Smooth muscle cell (in vitro differentiated cells): ENCODE results near the gene DMP1. TPM values are rescaled to one million over a fixed set of nuclear protein-coding genes. Genes with fewer than 3 reads are reported as not detected.

Source experiments
- DNase-seq: peaks from one replicate; lab custom pipeline; 2025; ENCODE audit not compliant: unreplicated experiment; lab: John Stamatoyannopoulos, UW
- H2AFZ ChIP-seq: fragments of 200-600 bp; sonication (generic); 2 replicates; pipeline ENCODE4 v1.6.0; 2016; ENCODE audit warnings: antibody characterized with exemption, low read depth, mild to moderate bottlenecking
- H3F3A ChIP-seq: fragments of 200-600 bp; sonication (generic); 2 replicates; pipeline ENCODE4 v1.6.0; 2017; ENCODE audit warnings: antibody characterized with exemption, low read depth
- H3K27ac ChIP-seq: fragments of 200-600 bp; sonication (generic); 2 replicates; pipeline ENCODE4 v1.5.1; 2016; ENCODE audit warnings: low read depth, mild to moderate bottlenecking
- H3K27me3 ChIP-seq: fragments of 200-600 bp; sonication (generic); 2 replicates; pipeline ENCODE4 v1.6.1; 2016; ENCODE audit warnings: low read depth, mild to moderate bottlenecking
- H3K36me3 ChIP-seq: fragments of 200-600 bp; sonication (generic); 2 replicates; pipeline ENCODE4 v1.5.1; 2016; ENCODE audit warnings: low read depth
- H3K4me1 ChIP-seq: fragments of 200-600 bp; sonication (generic); 2 replicates; pipeline ENCODE4 v1.5.1; 2016; ENCODE audit warnings: low read depth
- H3K4me2 ChIP-seq: fragments of 200-600 bp; sonication (generic); 2 replicates; pipeline ENCODE4 v1.6.0; 2016; ENCODE audit warnings: mild to moderate bottlenecking
- H3K4me3 ChIP-seq: fragments of 200-600 bp; sonication (generic); 2 replicates; pipeline ENCODE4 v1.5.1; 2016; ENCODE audit warnings: mild to moderate bottlenecking
- H3K79me2 ChIP-seq: fragments of 200-600 bp; sonication (generic); 2 replicates; pipeline ENCODE4 v1.6.0; 2016; ENCODE audit warnings: low read depth, mild to moderate bottlenecking
- H3K9ac ChIP-seq: fragments of 200-600 bp; sonication (generic); 2 replicates; pipeline ENCODE4 v1.6.0; 2016; ENCODE audit warnings: low read depth
- H3K9me3 ChIP-seq: fragments of 200-600 bp; sonication (generic); replicated peaks from 2 replicates; pipeline ENCODE4 v1.5.1; 2016; ENCODE audit warnings: low read depth
- H4K20me1 ChIP-seq: fragments of 200-600 bp; sonication (generic); 2 replicates; pipeline ENCODE4 v1.6.0; 2016; ENCODE audit warnings: low read depth
- CTCF ChIP-seq: fragments of 200-600 bp; sonication (generic); IDR thresholded peaks from 2 replicates; pipeline ENCODE4 v1.5.1; 2017; ENCODE audit warnings: borderline replicate concordance, mild to moderate bottlenecking, antibody characterized with exemption; ENCODE audit not compliant: insufficient read depth, poor library complexity, severe bottlenecking
- WGBS: methylation state at CpG from one replicate; pipeline ENCODE4 v1.1.7; 2016; ENCODE audit warnings: low lambda C conversion rate; 5-methylcytosine and 5-hydroxymethylcytosine counted together
- polyA plus RNA-seq: library from polyadenylated mRNA; unstranded; fragments of >200 nt; fragmentation: Nextera tagmentation; extraction: Ambion mirVana; gene quantifications from 2 replicates; pipeline ENCODE4 v1.2.1, GENCODE V29; 2016
- total RNA-seq: library from RNA; depleted of rRNA; stranded (reverse); fragments of >200 nt; gene quantifications from 2 replicates; pipeline ENCODE4 v1.2.3, GENCODE V29; 2014

The DMP1 gene
- total and polyA plus RNA-seq, 2 experiments from 2014 or later, result not detected

GRCh38 chr4:87697945-87698344, 47.9 kb downstream of the DMP1 start:
- Histone ChIP-seq H3K9ac (no peak overlapping the region), H3K27ac (no peak overlapping the region), H3K9me3 (no peaks in the 10 kb centered on the region), H3K4me2 (no peak overlapping the region), H3K4me3 (no peak overlapping the region), H3K4me1 (peaks cover 4% of the 10 kb centered on the region), H3K79me2 (no peaks in the 10 kb centered on the region), H2AFZ (no peak overlapping the region), H3K27me3 (no peaks in the 10 kb centered on the region), H3F3A (no peaks in the 10 kb centered on the region), H4K20me1 (no peaks in the 10 kb centered on the region), H3K36me3 (no peaks in the 10 kb centered on the region)
- TF ChIP-seq CTCF, result no peak
- no peak for DNase-seq
- 96% methylated on average over 2 of the region's 2 CpGs for WGBS

GRCh38 chr4:87698394-87698793, 48.3 kb downstream of the DMP1 start:
- Histone ChIP-seq H3K4me2 (no peak overlapping the region), H3F3A (no peaks in the 10 kb centered on the region), H3K36me3 (no peaks in the 10 kb centered on the region), H3K4me1 (peaks cover 4% of the 10 kb centered on the region), H2AFZ (no peak overlapping the region), H4K20me1 (no peaks in the 10 kb centered on the region), H3K9me3 (no peaks in the 10 kb centered on the region), H3K27ac (no peak overlapping the region), H3K79me2 (no peaks in the 10 kb centered on the region), H3K9ac (no peak overlapping the region), H3K27me3 (no peaks in the 10 kb centered on the region), H3K4me3 (no peak overlapping the region)
- TF ChIP-seq CTCF, result no peak
- 93% methylated on average over 2 of the region's 2 CpGs for WGBS
- DNase-seq, result no peak

GRCh38 chr4:87704001-87704400, 53.9 kb downstream of the DMP1 start:
- H3K4me3 ChIP-seq, result no peak overlapping the region
- H3K9ac ChIP-seq, result no peak overlapping the region
- 94% methylated on average over 3 of the region's 3 CpGs for WGBS
- no peaks in the 10 kb centered on the region for H3K9me3 ChIP-seq
- H3K4me1 ChIP-seq, result peaks cover 8% of the 10 kb centered on the region
- no peak for DNase-seq
- H3K4me2 ChIP-seq, result no peak overlapping the region
- H2AFZ ChIP-seq, result no peak overlapping the region
- H3K36me3 ChIP-seq, result no peaks in the 10 kb centered on the region
- H4K20me1 ChIP-seq, result no peaks in the 10 kb centered on the region
- H3K79me2 ChIP-seq, result no peaks in the 10 kb centered on the region
- no peaks in the 10 kb centered on the region for H3F3A ChIP-seq
- TF ChIP-seq CTCF, result no peak
- no peak overlapping the region for H3K27ac ChIP-seq
- H3K27me3 ChIP-seq, result no peaks in the 10 kb centered on the region

GRCh38 chr4:87707279-87707918, 57.3 kb downstream of the DMP1 start:
- no peaks in the 10 kb centered on the region for H3F3A ChIP-seq
- no peak overlapping the region for H3K27ac ChIP-seq
- H3K4me1 ChIP-seq, result peaks cover 4% of the 10 kb centered on the region
- H3K4me3 ChIP-seq, result no peak overlapping the region
- 86% methylated on average over 4 of the region's 4 CpGs for WGBS
- H3K9ac ChIP-seq, result no peak overlapping the region
- H3K4me2 ChIP-seq, result no peak overlapping the region
- no peaks in the 10 kb centered on the region for H4K20me1 ChIP-seq
- no peaks in the 10 kb centered on the region for H3K27me3 ChIP-seq
- no peaks in the 10 kb centered on the region for H3K36me3 ChIP-seq
- no peak overlapping the region for H2AFZ ChIP-seq
- DNase-seq, result no peak
- H3K9me3 ChIP-seq, result no peaks in the 10 kb centered on the region
- no peak for TF ChIP-seq CTCF
- H3K79me2 ChIP-seq, result no peaks in the 10 kb centered on the region
